NCI-H748 treated with DMSO at 0.1 percent for 48 hours (cell line): ENCODE data around the gene COX6B1.
A peak's percentile ranks its signal among the peaks of the same experiment; 100 is the strongest.
"Not testable (repeated sequence)": the region's sequence is repeated elsewhere in the genome, so short reads cannot be mapped to it uniquely, and the experiment has no call there.

Experiments
- DNase-seq: peaks from one replicate; lab custom pipeline; 2025; lab: John Stamatoyannopoulos, UW

Gene COX6B1

GRCh38 chr19:35648017-35648961 lies at the start of gene COX6B1:
TSS of gene COX6B1 (plus strand) at chr19:35648323. CDS start at chr19:35651244, 2,921 bp downstream.
- peak; percentile 99 for DNase-seq

- DNase-seq, result no peak
Observed at GRCh38 chr19:35601971-35602370, 46.2 kb upstream of the COX6B1 start.

- not testable (repeated sequence) for DNase-seq
Observed at GRCh38 chr19:35604436-35604835, 43.7 kb upstream of the COX6B1 start.

GRCh38 chr19:35607170-35607569 lies 41.0 kb upstream of the COX6B1 start:
- DNase-seq, result not testable (repeated sequence)

GRCh38 chr19:35607661-35608060 lies 40.5 kb upstream of the COX6B1 start:
- DNase-seq, result no peak

GRCh38 chr19:35608251-35608650 lies 39.9 kb upstream of the COX6B1 start:
- no peak for DNase-seq

- DNase-seq, result no peak
Observed at GRCh38 chr19:35609851-35610353, 38.2 kb upstream of the COX6B1 start.

- no peak for DNase-seq
Observed at GRCh38 chr19:35612224-35612558, 35.9 kb upstream of the COX6B1 start.

GRCh38 chr19:35612559-35613321 lies 35.4 kb upstream of the COX6B1 start, which contains the start of gene HAUS5:
TSS of gene HAUS5 (plus strand) at chr19:35612735. CDS start at chr19:35612795, 60 bp downstream.
- peak; percentile 95 for DNase-seq

- no peak for DNase-seq
Observed at GRCh38 chr19:35613574-35613973, 34.5 kb upstream of the COX6B1 start.

- no peak for DNase-seq
Observed at GRCh38 chr19:35615036-35615435, 33.1 kb upstream of the COX6B1 start.

GRCh38 chr19:35618857-35619256 lies 29.3 kb upstream of the COX6B1 start:
- DNase-seq, result no peak

GRCh38 chr19:35619290-35619923 lies 28.7 kb upstream of the COX6B1 start:
- no peak for DNase-seq

- no peak for DNase-seq
Observed at GRCh38 chr19:35620001-35620400, 28.1 kb upstream of the COX6B1 start.

- no peak for DNase-seq
Observed at GRCh38 chr19:35621708-35622107, 26.4 kb upstream of the COX6B1 start.

GRCh38 chr19:35622750-35623149 lies 25.4 kb upstream of the COX6B1 start:
- DNase-seq, result no peak

- no peak for DNase-seq
Observed at GRCh38 chr19:35623327-35624010, 24.7 kb upstream of the COX6B1 start.

- no peak for DNase-seq
Observed at GRCh38 chr19:35628264-35628564, 19.9 kb upstream of the COX6B1 start.

GRCh38 chr19:35628565-35629331 lies 19.4 kb upstream of the COX6B1 start, which contains the start of gene RBM42:
TSS of gene RBM42 (plus strand) at chr19:35629036. CDS start at chr19:35629154, 118 bp downstream.
- peak; percentile 98 for DNase-seq

GRCh38 chr19:35629332-35629633 lies 18.8 kb upstream of the COX6B1 start:
- no peak for DNase-seq
